HTERT RPE-1 (cell line): ENCODE measurements around the gene DNAH3.
"Not testable (repeated sequence)": the region's sequence is repeated elsewhere in the genome, so short reads cannot be mapped to it uniquely, and the experiment has no call there.

Experiments
- in situ Hi-C: fragments of 300-500 bp; cut with MboI; formaldehyde crosslinking; loops from 4 replicates; pipeline ENCODE4 v1.14.3; 2020; ENCODE audit warnings: low sequenced_read_pairs

Gene DNAH3

GRCh38 chr16:21130811-21131210, 19.8 kb downstream of the DNAH3 start:
- in situ Hi-C loops, result no loop called here

GRCh38 chr16:21128991-21129390, 21.7 kb downstream of the DNAH3 start:
- in situ Hi-C loops, result no loop called here

GRCh38 chr16:21126518-21126917, 24.1 kb downstream of the DNAH3 start:
- in situ Hi-C loops, result no loop called here

GRCh38 chr16:21125191-21125590, 25.5 kb downstream of the DNAH3 start:
- in situ Hi-C loops, result no loop called here

GRCh38 chr16:21120976-21121520, 29.6 kb downstream of the DNAH3 start:
- in situ Hi-C loops, result no loop called here

GRCh38 chr16:21117567-21117966, 33.1 kb downstream of the DNAH3 start:
- in situ Hi-C loops, result no loop called here

- in situ Hi-C loops, result no loop called here
Observed at GRCh38 chr16:21116148-21116693, 34.4 kb downstream of the DNAH3 start.

GRCh38 chr16:21115551-21115950, 35.1 kb downstream of the DNAH3 start:
- in situ Hi-C loops, result not testable (repeated sequence)

GRCh38 chr16:21103941-21104860, 46.4 kb downstream of the DNAH3 start:
- in situ Hi-C loops, result no loop called here

- in situ Hi-C loops, result no loop called here
Observed at GRCh38 chr16:21101631-21102420, 48.8 kb downstream of the DNAH3 start.

- in situ Hi-C loops, result no loop called here
Observed at GRCh38 chr16:21100447-21100846, 50.2 kb downstream of the DNAH3 start.

GRCh38 chr16:21097151-21097550, 53.5 kb downstream of the DNAH3 start:
- in situ Hi-C loops, result no loop called here

- in situ Hi-C loops, result not testable (repeated sequence)
Observed at GRCh38 chr16:21094719-21095118, 55.9 kb downstream of the DNAH3 start.

GRCh38 chr16:21092951-21093350, 57.7 kb downstream of the DNAH3 start:
- in situ Hi-C loops, result no loop called here

GRCh38 chr16:21088646-21089538, 61.8 kb downstream of the DNAH3 start:
- in situ Hi-C loops, result no loop called here

- in situ Hi-C loops, result no loop called here
Observed at GRCh38 chr16:21088143-21088542, 62.5 kb downstream of the DNAH3 start.

GRCh38 chr16:21084631-21085225, 65.9 kb downstream of the DNAH3 start:
- in situ Hi-C loops, result no loop called here

GRCh38 chr16:21083729-21084268, 66.8 kb downstream of the DNAH3 start:
- in situ Hi-C loops, result no loop called here

GRCh38 chr16:21081329-21081728, 69.3 kb downstream of the DNAH3 start:
- in situ Hi-C loops, result no loop called here

- in situ Hi-C loops, result no loop called here
Observed at GRCh38 chr16:21078563-21078962, 72.1 kb downstream of the DNAH3 start.
